ENCODE data around the gene HOMER2.

HOMER2 gene

GRCh38 chr15:82847703-82848102 is 104.8 kb downstream of the HOMER2 start:
- no peak for FAIRE-seq
- DNase-seq (ENCODE audit: insufficient read length, low spot score): no peak
- no peak for TF ChIP-seq POLR2A (IDR thresholded peaks at IDR 0.05; ENCODE audit: low read depth, low read length)

GRCh38 chr15:82846621-82847020 is 105.9 kb downstream of the HOMER2 start:
- DNase-seq (ENCODE audit: insufficient read length, low spot score) (no peak), FAIRE-seq (no peak)
- no peak for TF ChIP-seq POLR2A (IDR thresholded peaks at IDR 0.05; ENCODE audit: low read depth, low read length)

- FAIRE-seq (no peak), DNase-seq (ENCODE audit: insufficient read length, low spot score) (no peak)
- TF ChIP-seq POLR2A (IDR thresholded peaks at IDR 0.05; ENCODE audit: low read depth, low read length): no peak
These were observed 106.8 kb downstream of the HOMER2 start for GRCh38 chr15:82845686-82846085.

GRCh38 chr15:82843566-82843965 is 109.0 kb downstream of the HOMER2 start:
- FAIRE-seq (no peak), DNase-seq (ENCODE audit: insufficient read length, low spot score) (no peak)
- no peak for TF ChIP-seq POLR2A (IDR thresholded peaks at IDR 0.05; ENCODE audit: low read depth, low read length)

GRCh38 chr15:82840166-82840565 is 112.4 kb downstream of the HOMER2 start:
- no peak for TF ChIP-seq POLR2A (IDR thresholded peaks at IDR 0.05; ENCODE audit: low read depth, low read length)
- no peak for DNase-seq (ENCODE audit: insufficient read length, low spot score)
- no peak for FAIRE-seq

GRCh38 chr15:82839136-82839535 is 113.4 kb downstream of the HOMER2 start:
- TF ChIP-seq POLR2A (IDR thresholded peaks at IDR 0.05; ENCODE audit: low read depth, low read length): no peak
- FAIRE-seq (no peak), DNase-seq (ENCODE audit: insufficient read length, low spot score) (no peak)

- no peak for TF ChIP-seq POLR2A (IDR thresholded peaks at IDR 0.05; ENCODE audit: low read depth, low read length)
- FAIRE-seq (no peak), DNase-seq (ENCODE audit: insufficient read length, low spot score) (no peak)
These were observed 114.3 kb downstream of the HOMER2 start for GRCh38 chr15:82838096-82838735.

GRCh38 chr15:82835391-82835917 is 117.1 kb downstream of the HOMER2 start:
- no peak for TF ChIP-seq POLR2A (IDR thresholded peaks at IDR 0.05; ENCODE audit: low read depth, low read length)
- FAIRE-seq (no peak), DNase-seq (ENCODE audit: insufficient read length, low spot score) (no peak)

- FAIRE-seq (no peak), DNase-seq (ENCODE audit: insufficient read length, low spot score) (no peak)
- TF ChIP-seq POLR2A (IDR thresholded peaks at IDR 0.05; ENCODE audit: low read depth, low read length): no peak
These were observed 119.2 kb downstream of the HOMER2 start for GRCh38 chr15:82833362-82833682.

- DNase-seq (ENCODE audit: insufficient read length, low spot score): no peak
- TF ChIP-seq POLR2A (IDR thresholded peaks at IDR 0.05; ENCODE audit: low read depth, low read length): no peak
- FAIRE-seq: no peak
These were observed 119.7 kb downstream of the HOMER2 start for GRCh38 chr15:82832601-82833361.

GRCh38 chr15:82831894-82832600 is 120.5 kb downstream of the HOMER2 start:
- DNase-seq (ENCODE audit: insufficient read length, low spot score) (no peak), FAIRE-seq (no peak)
- TF ChIP-seq POLR2A (IDR thresholded peaks at IDR 0.05; ENCODE audit: low read depth, low read length): no peak

- FAIRE-seq: no peak
- no peak for TF ChIP-seq POLR2A (IDR thresholded peaks at IDR 0.05; ENCODE audit: low read depth, low read length)
- no peak for DNase-seq (ENCODE audit: insufficient read length, low spot score)
These were observed 121.9 kb downstream of the HOMER2 start for GRCh38 chr15:82830427-82831173.

- no peak for FAIRE-seq
- no peak for TF ChIP-seq POLR2A (IDR thresholded peaks at IDR 0.05; ENCODE audit: low read depth, low read length)
- no peak for DNase-seq (ENCODE audit: insufficient read length, low spot score)
These were observed 123.3 kb downstream of the HOMER2 start for GRCh38 chr15:82829234-82829633.

GRCh38 chr15:82828075-82828474 is 124.4 kb downstream of the HOMER2 start:
- no peak for TF ChIP-seq POLR2A (IDR thresholded peaks at IDR 0.05; ENCODE audit: low read depth, low read length)
- FAIRE-seq (no peak), DNase-seq (ENCODE audit: insufficient read length, low spot score) (no peak)

Measured in H54 (cell line).